KMS-11 (cell line): ENCODE measurements around the gene ABCD2.

Experiments used
- H2AFZ ChIP-seq: fragments of 200-600 bp; sonication (generic); 2 replicates; pipeline ENCODE4 v1.6.1; 2016; ENCODE audit warnings: antibody characterized with exemption, mixed run types, low read depth
- H3K27ac ChIP-seq: fragments of 200-600 bp; sonication (generic); 2 replicates; pipeline ENCODE4 v1.6.1; 2016; ENCODE audit warnings: mild to moderate bottlenecking, mixed run types
- H3K27me3 ChIP-seq: fragments of 200-600 bp; sonication (generic); 2 replicates; pipeline ENCODE4 v1.6.1; 2017; ENCODE audit warnings: mild to moderate bottlenecking, low read depth, mixed run types, moderate library complexity; ENCODE audit not compliant: insufficient read depth
- H3K36me3 ChIP-seq: fragments of 200-600 bp; sonication (generic); 2 replicates; pipeline ENCODE4 v1.6.1; 2017; ENCODE audit warnings: mild to moderate bottlenecking, mixed run types; ENCODE audit not compliant: insufficient read depth
- H3K4me1 ChIP-seq: fragments of 200-600 bp; sonication (generic); 2 replicates; pipeline ENCODE4 v1.6.1; 2016; ENCODE audit warnings: mild to moderate bottlenecking, low read depth, mixed run types; ENCODE audit not compliant: poor library complexity, severe bottlenecking
- H3K4me2 ChIP-seq: fragments of 200-600 bp; sonication (generic); 2 replicates; pipeline ENCODE4 v1.7.0; 2016; ENCODE audit warnings: mild to moderate bottlenecking, mixed run types
- H3K4me3 ChIP-seq: fragments of 200-600 bp; sonication (generic); IDR thresholded peaks from 2 replicates; pipeline ENCODE4 v1.6.1; 2017; ENCODE audit warnings: low read depth, low read length, mixed read lengths; ENCODE audit not compliant: insufficient read depth
- H3K79me2 ChIP-seq: fragments of 200-600 bp; sonication (generic); 2 replicates; pipeline ENCODE4 v1.6.1; 2016; ENCODE audit warnings: low read depth, mixed run types; ENCODE audit not compliant: insufficient read depth
- H3K9ac ChIP-seq: fragments of 200-600 bp; sonication (generic); 2 replicates; pipeline ENCODE4 v1.6.1; 2016; ENCODE audit warnings: mild to moderate bottlenecking, mixed run types
- H4K20me1 ChIP-seq: fragments of 200-600 bp; sonication (generic); 2 replicates; pipeline ENCODE4 v1.6.1; 2016; ENCODE audit warnings: mild to moderate bottlenecking, mixed run types; ENCODE audit not compliant: insufficient read depth
- TF ChIP-seq, protein P1 (sequence below): fragments of 200-600 bp; sonication (generic); conservative IDR thresholded peaks from 2 replicates; pipeline ENCODE4 v1.6.1; 2017; ENCODE audit warnings: low read depth, mild to moderate bottlenecking, antibody characterized with exemption, low read length, moderate library complexity, mixed read lengths

ABCD2 gene

DNA sequence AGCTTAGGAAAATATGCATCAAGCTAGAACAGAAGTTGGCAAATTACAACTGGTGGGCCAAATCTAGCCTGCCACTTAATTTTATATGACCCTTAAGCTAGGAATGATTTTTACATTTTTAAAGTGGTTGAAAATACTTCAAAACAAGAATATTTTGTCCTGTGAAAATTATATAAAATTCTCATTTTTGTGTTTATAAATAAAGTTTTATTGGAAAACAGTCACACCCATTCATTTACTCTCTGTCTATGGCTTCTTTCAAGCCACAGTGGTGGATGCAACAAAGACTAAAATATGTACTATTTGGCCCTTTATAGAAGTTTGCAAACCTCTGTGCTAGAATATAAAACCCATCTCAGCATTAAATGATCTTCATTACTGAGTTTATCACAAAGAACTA is 2.1 kb upstream of the ABCD2 start:
- peak overlapping the region; percentile 95 for H3K4me2 ChIP-seq
- peaks cover 34% of the 10 kb centered on the region for H3K4me1 ChIP-seq
- peak overlapping the region; percentile 86 for H3K9ac ChIP-seq
- H3K27me3 ChIP-seq: no peaks in the 10 kb centered on the region
- TF ChIP-seq, protein P1, sequence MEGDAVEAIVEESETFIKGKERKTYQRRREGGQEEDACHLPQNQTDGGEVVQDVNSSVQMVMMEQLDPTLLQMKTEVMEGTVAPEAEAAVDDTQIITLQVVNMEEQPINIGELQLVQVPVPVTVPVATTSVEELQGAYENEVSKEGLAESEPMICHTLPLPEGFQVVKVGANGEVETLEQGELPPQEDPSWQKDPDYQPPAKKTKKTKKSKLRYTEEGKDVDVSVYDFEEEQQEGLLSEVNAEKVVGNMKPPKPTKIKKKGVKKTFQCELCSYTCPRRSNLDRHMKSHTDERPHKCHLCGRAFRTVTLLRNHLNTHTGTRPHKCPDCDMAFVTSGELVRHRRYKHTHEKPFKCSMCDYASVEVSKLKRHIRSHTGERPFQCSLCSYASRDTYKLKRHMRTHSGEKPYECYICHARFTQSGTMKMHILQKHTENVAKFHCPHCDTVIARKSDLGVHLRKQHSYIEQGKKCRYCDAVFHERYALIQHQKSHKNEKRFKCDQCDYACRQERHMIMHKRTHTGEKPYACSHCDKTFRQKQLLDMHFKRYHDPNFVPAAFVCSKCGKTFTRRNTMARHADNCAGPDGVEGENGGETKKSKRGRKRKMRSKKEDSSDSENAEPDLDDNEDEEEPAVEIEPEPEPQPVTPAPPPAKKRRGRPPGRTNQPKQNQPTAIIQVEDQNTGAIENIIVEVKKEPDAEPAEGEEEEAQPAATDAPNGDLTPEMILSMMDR: no peak
- peak overlapping the region; percentile 39; the same call in 1 of the 2 replicates for H2AFZ ChIP-seq
- H3K4me3 ChIP-seq: no peak overlapping the region
- H3K36me3 ChIP-seq: no peaks in the 10 kb centered on the region
- no peaks in the 10 kb centered on the region for H4K20me1 ChIP-seq
- peak overlapping the region; percentile 89 for H3K27ac ChIP-seq
- H3K79me2 ChIP-seq: peaks cover 31% of the 10 kb centered on the region

DNA sequence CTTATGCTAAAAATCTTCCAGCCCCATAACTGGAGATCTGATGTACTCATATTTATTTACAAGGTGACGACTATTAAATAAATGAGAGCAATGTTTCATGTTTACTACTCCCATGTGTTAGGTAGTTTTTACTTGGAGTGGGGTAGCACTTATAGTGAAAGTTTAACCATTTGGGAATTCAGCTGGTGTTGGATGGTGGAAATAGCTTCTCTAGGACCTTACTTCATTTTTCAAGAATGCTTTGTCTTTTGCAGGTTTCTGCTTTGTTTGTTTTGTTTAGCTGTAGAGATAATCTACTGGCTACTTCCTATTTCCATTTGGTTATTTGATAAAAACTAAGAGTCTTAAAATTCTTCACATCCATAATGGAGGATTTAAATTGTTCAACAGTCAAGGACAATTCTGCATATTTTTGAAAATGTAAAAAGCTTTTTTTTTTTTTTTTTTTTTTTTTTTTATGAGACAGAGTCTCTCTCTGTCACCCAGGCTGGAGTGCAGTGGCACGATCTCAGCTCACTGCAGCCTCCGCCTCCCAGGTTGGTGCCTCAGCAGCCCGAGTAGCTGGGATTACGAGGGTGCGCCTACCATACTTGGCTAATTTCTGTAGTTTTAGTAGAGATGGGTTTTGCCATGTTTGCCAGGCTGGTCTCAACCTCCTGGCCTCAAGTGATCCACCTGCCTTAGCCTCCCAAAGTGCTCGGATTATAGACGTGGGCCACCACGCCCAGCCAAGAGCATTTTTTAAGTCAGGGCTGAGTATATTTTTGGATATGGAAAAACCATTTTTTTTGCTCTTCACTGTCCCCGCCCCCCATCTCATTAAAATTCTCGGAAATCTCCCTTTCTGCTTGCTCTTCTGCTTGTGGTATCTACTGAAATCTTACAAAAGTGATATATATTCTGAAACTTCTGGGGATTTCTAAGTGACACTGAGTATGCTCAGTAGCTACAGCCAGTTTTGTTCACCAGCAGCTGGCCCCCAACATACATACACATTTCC is 1.4 kb upstream of the ABCD2 start:
- Histone ChIP-seq H3K27me3 (no peaks in the 10 kb centered on the region), H3K79me2 (peaks cover 38% of the 10 kb centered on the region), H4K20me1 (no peaks in the 10 kb centered on the region), H3K4me1 (peaks cover 34% of the 10 kb centered on the region), H3K27ac (peak overlapping the region; percentile 89), H2AFZ (peak overlapping the region; percentile 39; the same call in 1 of the 2 replicates), H3K9ac (peak overlapping the region; percentile 86), H3K4me2 (peak overlapping the region; percentile 95), H3K4me3 (no peak overlapping the region), H3K36me3 (no peaks in the 10 kb centered on the region)
- TF ChIP-seq, protein P1: no peak

DNA sequence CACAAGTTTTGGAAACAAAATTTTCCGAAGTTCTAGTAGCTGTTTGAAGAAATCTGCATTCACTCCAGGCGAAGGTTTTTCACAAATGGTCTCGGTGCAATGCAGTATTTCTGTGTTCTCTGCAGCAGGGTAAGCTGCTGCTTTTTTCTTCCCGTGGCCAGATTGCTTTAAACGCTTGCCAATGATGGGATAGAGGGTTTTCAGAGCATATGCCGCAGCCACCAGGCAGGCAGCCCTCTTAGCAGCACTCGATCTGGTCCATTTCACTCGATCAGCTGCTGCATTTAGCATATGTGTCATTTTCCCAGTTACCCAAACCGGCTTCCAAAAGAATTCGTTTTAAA is 315 bp downstream of the ABCD2 start:
- Histone ChIP-seq H3K27ac (peak overlapping the region; percentile 89), H3K4me3 (peak overlapping the region; percentile 55), H2AFZ (peak overlapping the region; percentile 24; the same call in 1 of the 2 replicates), H3K9ac (peak overlapping the region; percentile 86), H3K4me2 (peak overlapping the region; percentile 95), H3K4me1 (peaks cover 30% of the 10 kb centered on the region), H3K27me3 (no peaks in the 10 kb centered on the region), H4K20me1 (no peaks in the 10 kb centered on the region), H3K36me3 (no peaks in the 10 kb centered on the region), H3K79me2 (peaks cover 55% of the 10 kb centered on the region)
- TF ChIP-seq, protein P1: no peak

DNA sequence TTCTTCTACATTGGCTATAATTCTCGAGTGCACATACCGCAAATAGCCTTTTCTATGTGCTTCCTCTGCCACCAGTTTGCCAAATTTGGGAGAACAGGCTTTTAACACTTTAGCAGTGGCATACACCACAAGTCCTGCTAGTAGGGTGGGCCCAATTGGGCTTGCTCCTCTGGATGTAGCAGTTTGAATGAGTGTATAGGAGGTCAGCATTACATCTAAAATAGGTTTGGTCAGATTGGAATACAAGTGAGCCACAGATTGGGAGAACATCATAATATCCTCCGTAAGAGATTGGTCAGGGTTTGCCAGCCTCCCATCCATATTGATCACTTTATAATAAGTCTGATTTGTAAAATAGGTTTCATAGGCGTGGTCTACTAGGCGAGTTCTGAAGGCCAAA is 902 bp downstream of the ABCD2 start:
- Histone ChIP-seq H3K27ac (peak overlapping the region; percentile 89), H3K9ac (peak overlapping the region; percentile 86), H4K20me1 (no peaks in the 10 kb centered on the region), H3K4me1 (peaks cover 24% of the 10 kb centered on the region), H3K79me2 (peaks cover 60% of the 10 kb centered on the region), H3K4me2 (peak overlapping the region; percentile 95), H3K36me3 (no peaks in the 10 kb centered on the region), H3K27me3 (no peaks in the 10 kb centered on the region), H2AFZ (no peak overlapping the region), H3K4me3 (peak overlapping the region; percentile 45)
- TF ChIP-seq, protein P1: no peak
